GM12801 (cell line): ENCODE results near the gene SLC41A3.

Experiments
- TF ChIP-seq, protein P1 (sequence below): IDR thresholded peaks from one replicate; pipeline ENCODE4 v1.5.1; 2011; ENCODE audit warnings: control low read depth; ENCODE audit not compliant: insufficient read length; ENCODE audit errors: extremely low read depth

SLC41A3 gene

DNA sequence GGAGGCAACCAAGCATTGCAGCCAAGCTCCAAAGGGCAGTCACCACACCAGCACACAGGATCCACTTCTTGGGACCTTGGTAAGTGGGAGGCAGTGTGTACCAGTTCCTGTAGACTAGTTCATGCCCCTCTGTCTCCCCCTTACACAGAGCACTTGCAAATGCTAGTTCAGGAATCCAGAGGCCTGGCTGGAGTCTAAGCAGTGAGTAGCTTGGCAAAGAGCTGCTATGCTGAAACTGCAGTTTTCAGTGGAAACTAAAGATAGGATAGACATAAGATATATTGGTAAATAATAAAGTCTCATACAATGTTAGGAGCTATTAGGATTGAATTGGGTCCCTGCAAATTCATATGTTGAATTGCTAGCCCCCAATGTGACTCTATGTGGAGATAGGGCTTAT lies 13.9 kb upstream of the SLC41A3 start:
- TF ChIP-seq, protein P1, sequence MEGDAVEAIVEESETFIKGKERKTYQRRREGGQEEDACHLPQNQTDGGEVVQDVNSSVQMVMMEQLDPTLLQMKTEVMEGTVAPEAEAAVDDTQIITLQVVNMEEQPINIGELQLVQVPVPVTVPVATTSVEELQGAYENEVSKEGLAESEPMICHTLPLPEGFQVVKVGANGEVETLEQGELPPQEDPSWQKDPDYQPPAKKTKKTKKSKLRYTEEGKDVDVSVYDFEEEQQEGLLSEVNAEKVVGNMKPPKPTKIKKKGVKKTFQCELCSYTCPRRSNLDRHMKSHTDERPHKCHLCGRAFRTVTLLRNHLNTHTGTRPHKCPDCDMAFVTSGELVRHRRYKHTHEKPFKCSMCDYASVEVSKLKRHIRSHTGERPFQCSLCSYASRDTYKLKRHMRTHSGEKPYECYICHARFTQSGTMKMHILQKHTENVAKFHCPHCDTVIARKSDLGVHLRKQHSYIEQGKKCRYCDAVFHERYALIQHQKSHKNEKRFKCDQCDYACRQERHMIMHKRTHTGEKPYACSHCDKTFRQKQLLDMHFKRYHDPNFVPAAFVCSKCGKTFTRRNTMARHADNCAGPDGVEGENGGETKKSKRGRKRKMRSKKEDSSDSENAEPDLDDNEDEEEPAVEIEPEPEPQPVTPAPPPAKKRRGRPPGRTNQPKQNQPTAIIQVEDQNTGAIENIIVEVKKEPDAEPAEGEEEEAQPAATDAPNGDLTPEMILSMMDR: no peak

DNA sequence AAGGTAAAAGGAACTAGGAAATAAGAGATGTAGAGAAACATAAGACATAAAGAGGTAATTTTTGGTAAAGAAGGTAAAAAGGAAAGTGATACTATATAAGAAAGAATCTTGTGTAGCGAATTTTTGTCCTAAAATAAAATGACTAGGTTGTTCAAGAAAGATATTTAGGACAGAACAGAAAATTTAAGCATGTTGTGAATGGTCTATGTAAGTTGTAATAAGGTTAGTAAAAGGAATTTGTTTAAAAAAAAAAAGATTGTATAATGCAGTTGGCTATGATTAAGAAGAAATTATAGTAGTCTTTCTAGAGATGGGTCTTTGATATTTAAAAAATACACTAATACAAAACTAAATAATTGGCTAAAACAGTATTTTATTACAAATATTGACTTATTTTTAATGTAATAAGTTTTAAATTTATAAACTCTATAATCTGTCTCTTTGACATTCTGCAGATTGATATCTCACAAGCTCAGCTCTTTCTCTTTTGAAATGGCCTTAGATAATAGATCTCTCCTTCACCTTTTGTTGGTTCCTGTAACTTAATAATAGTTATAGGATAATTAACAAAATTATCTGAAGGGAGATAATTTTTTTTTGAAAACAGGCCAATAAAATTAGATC lies 3.7 kb upstream of the SLC41A3 start:
- TF ChIP-seq, protein P1: no peak

DNA sequence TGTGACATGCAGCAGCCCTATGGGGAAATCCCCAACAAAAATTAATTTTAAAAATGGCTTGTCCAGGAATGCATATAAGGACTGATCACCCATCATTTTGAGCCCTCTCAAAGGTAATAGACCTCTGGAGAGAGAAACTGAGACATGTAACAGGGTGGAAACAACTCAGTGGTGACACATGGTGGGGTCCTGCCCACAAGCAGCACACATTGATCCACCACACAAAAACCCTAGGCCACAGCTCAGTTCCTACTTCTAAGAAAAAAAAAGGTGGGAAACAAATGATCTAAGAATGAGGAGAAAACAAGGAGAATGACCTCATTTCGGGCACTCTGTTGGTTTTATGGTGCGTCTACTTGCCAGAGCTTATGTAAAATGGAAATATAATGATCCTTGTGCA lies 1.9 kb upstream of the SLC41A3 start:
- TF ChIP-seq, protein P1: no peak

DNA sequence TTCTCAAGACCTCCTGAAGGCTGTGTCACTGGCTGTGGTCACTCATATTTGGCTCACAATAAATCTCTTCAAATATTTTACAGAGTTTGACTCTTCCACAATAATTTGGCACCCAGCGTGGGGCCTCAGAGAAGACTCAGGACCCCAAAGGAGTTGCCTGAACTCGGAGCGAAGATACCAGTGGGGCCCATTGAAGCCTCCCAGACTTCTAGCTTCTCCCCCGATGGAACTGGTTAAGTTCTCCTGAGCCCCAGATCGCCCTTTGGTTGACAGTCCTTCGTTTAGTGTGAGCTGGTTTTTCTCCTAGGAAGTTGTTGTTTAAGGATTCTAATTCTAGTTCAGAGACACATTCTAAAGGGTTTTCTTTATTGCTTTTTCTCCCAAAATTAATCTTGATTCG lies 1.4 kb upstream of the SLC41A3 start:
- TF ChIP-seq, protein P1: no peak

DNA sequence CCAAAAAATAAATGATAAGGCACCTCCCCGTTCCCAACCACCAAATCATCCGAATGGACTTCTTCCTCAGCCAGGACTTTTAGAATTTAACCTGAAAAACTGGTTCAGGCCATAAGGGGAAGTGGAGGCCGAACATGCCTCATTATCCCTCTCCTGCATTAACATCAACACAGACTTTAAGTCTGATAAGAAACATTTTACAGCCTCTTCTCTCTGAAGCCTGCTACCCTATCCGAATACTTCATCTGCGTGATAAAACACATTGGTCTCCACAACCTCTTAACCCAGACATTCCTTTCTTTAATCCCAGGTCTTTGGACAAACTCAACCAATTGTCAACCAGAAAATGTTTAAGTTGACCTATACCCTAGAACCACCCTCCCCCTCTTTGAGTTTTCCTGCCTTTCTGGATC lies 850 bp upstream of the SLC41A3 start:
- TF ChIP-seq, protein P1: no peak

DNA sequence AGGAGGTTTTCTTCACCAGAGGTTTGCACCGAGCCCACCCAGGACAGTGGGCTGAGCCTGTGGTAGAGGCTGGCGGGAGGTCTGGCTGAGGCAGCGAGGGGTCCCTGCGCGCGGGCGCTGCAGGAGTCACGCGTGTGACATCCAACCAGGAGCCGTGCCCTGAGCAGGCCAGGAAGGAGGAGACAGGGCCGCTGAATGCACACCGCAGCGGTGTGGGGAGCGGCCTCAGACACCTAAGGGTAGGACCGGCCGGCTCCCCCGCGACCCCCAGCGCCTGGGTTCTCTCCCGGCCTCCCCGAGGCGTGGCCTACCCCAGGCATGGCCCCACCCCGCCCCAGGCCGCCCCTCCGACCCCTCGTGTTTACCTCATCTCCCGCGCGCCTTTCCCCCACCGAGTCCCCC lies 412 bp downstream of the SLC41A3 start:
- TF ChIP-seq, protein P1: no peak

DNA sequence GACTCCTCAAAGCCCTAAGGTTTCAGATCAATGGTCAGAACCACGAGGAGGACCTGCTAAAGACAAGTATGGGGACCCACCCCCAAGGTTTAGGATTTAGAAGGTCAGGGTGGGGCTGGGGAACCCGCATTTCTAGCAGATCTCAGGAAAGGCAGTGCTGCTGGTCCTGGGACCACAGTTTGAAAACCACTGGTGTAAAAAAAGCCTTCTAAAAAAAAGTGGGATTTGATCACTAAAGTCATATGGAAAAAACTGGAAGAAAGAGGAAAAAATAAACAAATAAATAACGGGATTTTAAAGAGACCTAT lies 832 bp downstream of the SLC41A3 start:
- TF ChIP-seq, protein P1: no peak
